Activated naive CD8-positive, alpha-beta T cell treated with anti-CD3 and anti-CD28 coated beads, Interleukin-2, amount 50 U/mL, for 24 hours (primary cell): ENCODE data around the gene COL18A1.

Experiments
- ATAC-seq: fragments of 150-1000 bp; cut with Tn5 transposase; one replicate; pipeline ENCODE4 v1.10.0; 2021
- DNase-seq: peaks from one replicate; pipeline ENCODE4 v3.0.0; 2021
- H3K27ac Mint-ChIP-seq: one replicate; pipeline ENCODE4 v1.8.0; 2021; ENCODE audit warnings: mild to moderate bottlenecking, mixed read lengths
- H3K27me3 Mint-ChIP-seq: one replicate; pipeline ENCODE4 v1.8.0; 2021; ENCODE audit warnings: mixed read lengths
- H3K36me3 Mint-ChIP-seq: one replicate; pipeline ENCODE4 v1.8.0; 2021; ENCODE audit warnings: low read depth, mixed read lengths
- H3K4me1 Mint-ChIP-seq: one replicate; pipeline ENCODE4 v1.8.0; 2021; ENCODE audit warnings: mixed read lengths
- H3K4me3 Mint-ChIP-seq: one replicate; pipeline ENCODE4 v1.8.0; 2021; ENCODE audit warnings: mild to moderate bottlenecking, moderate library complexity, mixed read lengths
- H3K9me3 Mint-ChIP-seq: one replicate; pipeline ENCODE4 v1.8.0; 2021; ENCODE audit warnings: mixed read lengths

The COL18A1 gene

DNA sequence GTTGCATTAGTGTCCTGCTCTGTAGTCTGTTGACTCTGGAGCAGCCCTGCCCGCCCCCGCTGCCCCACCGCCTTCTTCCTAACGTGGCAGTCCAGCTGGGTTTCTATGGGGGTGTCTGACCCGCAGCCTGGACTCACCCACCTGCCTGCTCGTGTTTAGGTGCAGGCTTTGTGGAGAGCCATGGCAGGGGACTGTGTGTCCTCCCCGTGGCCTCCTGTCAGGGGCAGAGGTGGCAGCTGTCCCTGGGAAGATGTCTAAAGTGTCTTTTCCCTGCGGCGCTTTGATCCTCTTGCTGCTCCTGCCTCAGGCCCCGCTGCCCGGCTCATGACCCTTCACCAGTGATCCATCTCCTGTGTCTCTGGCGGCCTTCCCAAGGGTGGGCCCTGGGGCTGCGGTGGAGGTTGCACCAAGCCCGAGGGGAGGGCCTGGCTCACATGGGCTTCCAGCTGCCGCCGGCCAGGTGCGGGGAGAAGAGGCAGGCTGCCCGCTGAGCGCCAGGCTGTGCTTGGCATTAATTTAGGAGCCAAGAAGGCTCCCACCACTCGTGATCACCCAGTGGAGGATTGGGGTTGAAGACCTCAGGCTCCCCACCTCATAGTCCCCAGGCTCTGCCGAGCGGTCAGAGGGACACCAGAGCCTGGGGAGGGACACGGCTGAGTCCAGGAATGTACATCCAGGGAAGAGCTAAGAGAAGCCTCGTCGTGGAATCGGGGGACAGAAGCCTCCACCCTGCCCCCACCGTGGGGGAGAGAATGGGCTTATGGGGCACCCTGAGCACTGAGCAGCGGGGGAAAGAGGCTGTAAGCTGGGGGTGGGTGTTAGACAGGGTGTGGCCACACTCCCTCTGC lies 44.1 kb downstream of the COL18A1 start:
- no peak overlapping the region for H3K27ac Mint-ChIP-seq
- H3K27me3 Mint-ChIP-seq = peaks cover 12% of the 10 kb centered on the region

DNA sequence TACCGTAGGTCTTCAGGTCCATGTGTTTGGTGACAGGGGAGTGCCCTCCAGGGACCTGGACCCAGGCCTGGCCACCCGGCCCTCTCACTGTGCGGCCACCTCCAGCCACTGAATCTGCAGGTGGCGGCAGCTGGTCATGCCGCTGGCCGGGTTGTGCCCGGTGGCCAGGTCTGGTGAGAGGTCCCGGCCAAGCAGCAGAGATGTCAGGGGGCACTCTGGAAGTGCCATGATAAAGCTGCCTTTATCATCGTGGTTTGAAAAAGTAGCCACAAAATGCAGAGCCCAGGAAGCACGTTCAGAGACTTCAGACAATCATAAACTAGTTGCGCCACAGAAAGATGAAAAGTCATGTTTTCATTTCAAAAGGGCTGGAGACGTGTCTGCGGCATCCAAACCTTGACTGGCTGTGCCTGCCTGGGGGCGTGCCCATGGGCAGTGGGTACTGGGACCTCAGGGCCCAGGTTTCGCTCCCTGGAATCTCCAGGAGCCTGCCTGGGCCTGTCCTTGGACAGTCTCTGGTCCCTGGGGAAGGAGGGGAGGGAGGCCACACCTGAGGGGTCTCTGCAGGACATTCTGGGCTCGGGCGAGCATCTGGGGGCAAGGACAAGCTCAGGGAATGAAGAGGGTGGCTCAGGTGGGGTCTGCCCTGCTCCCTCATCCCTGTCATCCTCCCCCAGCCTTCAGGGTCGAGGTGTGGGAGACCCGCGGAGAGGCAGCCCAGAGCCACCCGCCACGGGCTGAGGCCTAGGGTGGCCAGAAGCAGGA lies 44.9 kb downstream of the COL18A1 start:
- H3K9me3 Mint-ChIP-seq = peaks cover 8% of the 10 kb centered on the region
- ATAC-seq = no peak
- peaks cover 9% of the 10 kb centered on the region for H3K4me1 Mint-ChIP-seq
- peaks cover 11% of the 10 kb centered on the region for H3K27me3 Mint-ChIP-seq
- H3K27ac Mint-ChIP-seq = no peak overlapping the region
- DNase-seq = no peak
- H3K4me3 Mint-ChIP-seq = no peak overlapping the region
- peaks cover 1% of the 10 kb centered on the region for H3K36me3 Mint-ChIP-seq

More for the DNA sequence above, 44.1 kb downstream of the COL18A1 start:
- no peak for DNase-seq
- Mint-ChIP-seq H3K36me3 (peaks cover 1% of the 10 kb centered on the region), H3K4me3 (no peak overlapping the region), H3K4me1 (peaks cover 14% of the 10 kb centered on the region), H3K9me3 (peaks cover 8% of the 10 kb centered on the region)
- ATAC-seq = no peak

DNA sequence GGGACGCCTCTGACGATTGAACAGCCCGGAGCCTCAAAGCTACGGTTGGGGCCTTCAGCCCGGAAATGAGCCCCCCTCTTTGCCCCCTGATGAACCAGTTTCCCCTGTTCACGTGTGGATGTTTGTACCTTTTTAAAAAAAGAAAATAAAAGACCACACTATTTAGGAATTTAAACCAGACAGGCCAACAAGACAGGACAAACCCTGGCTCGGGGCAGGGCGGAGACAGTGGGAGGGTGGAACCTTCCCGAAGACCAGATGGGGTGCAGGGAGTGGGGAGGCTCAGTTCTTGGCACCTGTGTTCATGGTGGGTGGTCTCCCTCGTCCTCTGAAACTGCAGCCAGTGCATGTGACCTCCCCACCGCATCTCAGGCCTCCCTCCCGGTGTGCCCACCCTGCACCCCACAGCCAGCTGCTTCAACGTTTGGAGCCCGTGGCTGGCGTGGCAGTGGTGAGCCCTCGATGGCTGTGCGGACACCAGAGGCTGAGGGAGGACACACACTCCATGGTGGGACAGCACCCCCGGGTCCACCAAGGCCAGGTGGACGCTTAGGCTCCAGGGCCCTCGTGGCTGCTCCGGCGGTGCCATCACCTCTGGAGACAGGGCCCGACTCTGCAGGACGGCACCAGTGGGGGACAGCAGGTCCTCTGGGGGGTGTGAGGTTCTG lies 45.6 kb downstream of the COL18A1 start:
- H3K27me3 Mint-ChIP-seq = peaks cover 9% of the 10 kb centered on the region
- DNase-seq (no peak), ATAC-seq (no peak)
- peaks cover 2% of the 10 kb centered on the region for H3K4me1 Mint-ChIP-seq
- peaks cover 8% of the 10 kb centered on the region for H3K9me3 Mint-ChIP-seq
- no peak overlapping the region for H3K4me3 Mint-ChIP-seq
- no peak overlapping the region for H3K27ac Mint-ChIP-seq
- peaks cover 1% of the 10 kb centered on the region for H3K36me3 Mint-ChIP-seq

DNA sequence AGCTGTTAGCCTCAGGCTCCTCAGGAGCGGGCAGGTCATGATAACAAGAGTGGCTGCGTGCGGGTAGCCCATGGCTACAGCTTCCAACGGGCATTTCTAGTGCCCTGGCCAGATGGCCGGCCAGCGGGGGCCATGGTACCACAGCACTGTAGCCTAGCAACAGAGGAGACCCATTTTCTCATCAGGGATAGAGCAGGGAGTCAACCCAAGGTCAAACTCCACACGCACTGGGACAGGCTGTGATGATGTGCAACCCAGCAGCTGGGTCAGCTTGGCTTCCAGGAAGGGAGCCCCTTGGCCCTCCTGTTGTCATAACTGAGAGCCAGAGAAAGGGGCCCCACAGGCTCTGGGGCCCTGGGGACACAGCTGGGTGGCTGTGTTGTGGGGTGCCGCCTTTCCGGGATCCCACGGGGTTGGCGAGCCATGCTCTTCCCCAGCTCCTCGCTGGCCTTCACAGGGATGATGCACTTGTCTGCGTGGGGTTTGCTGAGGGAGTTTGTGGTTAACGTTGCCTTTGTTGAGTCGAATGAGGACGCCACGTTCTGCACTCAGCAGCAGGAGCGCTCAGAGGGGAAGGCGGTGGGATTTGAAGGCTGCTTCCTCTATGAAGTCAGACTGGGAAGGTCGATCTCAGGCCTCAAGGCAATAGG lies 46.3 kb downstream of the COL18A1 start:
- no peaks in the 10 kb centered on the region for H3K4me1 Mint-ChIP-seq

DNA sequence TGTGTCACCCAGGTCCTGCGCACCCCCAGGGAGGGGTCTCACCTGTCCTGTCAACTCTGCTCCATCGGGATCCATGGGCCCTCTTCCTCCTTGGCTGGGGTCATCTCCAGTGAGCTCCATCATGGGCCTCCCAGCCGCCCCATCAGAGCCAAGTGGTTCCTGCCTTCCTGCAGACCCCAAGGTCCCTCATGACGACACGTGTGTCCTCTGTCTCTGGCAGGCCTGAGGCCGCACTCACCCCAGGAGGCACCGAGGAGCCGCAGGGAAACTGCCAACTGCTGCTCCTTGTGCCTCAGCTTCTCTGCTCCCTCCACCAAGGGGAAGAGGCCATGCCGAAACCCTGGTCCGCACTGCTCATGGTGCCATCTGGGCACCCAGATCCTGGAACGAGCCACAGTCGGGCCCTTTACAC lies 46.8 kb downstream of the COL18A1 start:
- H3K4me1 Mint-ChIP-seq = no peaks in the 10 kb centered on the region
- no peak overlapping the region for H3K27ac Mint-ChIP-seq
- peaks cover 5% of the 10 kb centered on the region for H3K27me3 Mint-ChIP-seq
- DNase-seq = no peak
- no peak for ATAC-seq
- no peak overlapping the region for H3K4me3 Mint-ChIP-seq
- H3K9me3 Mint-ChIP-seq = peaks cover 8% of the 10 kb centered on the region
- no peaks in the 10 kb centered on the region for H3K36me3 Mint-ChIP-seq

More for the DNA sequence above, 46.3 kb downstream of the COL18A1 start:
- Mint-ChIP-seq H3K4me3 (no peak overlapping the region), H3K27ac (no peak overlapping the region), H3K36me3 (peaks cover under 1% of the 10 kb centered on the region), H3K27me3 (peaks cover 5% of the 10 kb centered on the region), H3K9me3 (peaks cover 8% of the 10 kb centered on the region)
- DNase-seq (no peak), ATAC-seq (no peak)

GRCh38 chr21:45452696-45453307 lies 47.8 kb downstream of the COL18A1 start:
- peaks cover 8% of the 10 kb centered on the region for H3K9me3 Mint-ChIP-seq
- H3K36me3 Mint-ChIP-seq = no peaks in the 10 kb centered on the region
- no peaks in the 10 kb centered on the region for H3K4me1 Mint-ChIP-seq
- H3K27me3 Mint-ChIP-seq = peaks cover 5% of the 10 kb centered on the region
- no peak for ATAC-seq
- H3K4me3 Mint-ChIP-seq = no peak overlapping the region
- no peak overlapping the region for H3K27ac Mint-ChIP-seq
- DNase-seq = no peak

DNA sequence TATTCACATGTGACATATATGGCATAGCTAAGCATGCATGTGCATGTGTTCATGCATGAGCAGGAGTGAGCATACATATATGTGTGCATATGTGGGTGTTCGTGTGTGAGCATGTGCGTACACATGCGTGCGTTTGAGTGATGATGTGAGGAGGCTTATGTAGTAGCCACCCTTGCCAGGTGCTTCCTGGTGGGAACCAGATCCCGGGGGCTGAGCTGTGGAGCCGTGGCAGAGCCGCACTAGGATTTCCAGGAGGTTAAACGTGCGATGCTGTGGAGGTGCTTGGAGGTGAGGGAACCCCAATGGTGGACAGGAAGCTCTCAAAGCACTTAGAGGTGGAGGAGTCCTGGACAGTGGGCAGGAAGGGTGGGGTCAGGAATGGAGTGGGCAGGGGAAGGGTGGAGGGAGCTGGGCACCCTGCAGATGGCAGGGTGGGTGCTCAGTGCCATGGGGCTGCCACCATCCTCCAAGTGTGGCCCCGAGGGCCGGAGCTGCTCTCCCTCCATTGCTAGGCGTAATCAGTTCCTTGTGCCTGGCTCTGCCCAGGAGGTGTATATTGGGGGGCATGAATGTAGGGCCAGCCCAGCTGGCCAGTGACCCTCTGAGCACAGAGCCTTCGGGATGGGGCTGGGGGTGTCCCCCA lies 48.5 kb downstream of the COL18A1 start:
- ATAC-seq (no peak), DNase-seq (no peak)
- Mint-ChIP-seq H3K4me3 (no peak overlapping the region), H3K27ac (no peak overlapping the region), H3K4me1 (no peaks in the 10 kb centered on the region), H3K36me3 (no peaks in the 10 kb centered on the region), H3K9me3 (peaks cover 8% of the 10 kb centered on the region), H3K27me3 (peaks cover 4% of the 10 kb centered on the region)

- no peaks in the 10 kb centered on the region for H3K27me3 Mint-ChIP-seq
- H3K4me3 Mint-ChIP-seq = no peak overlapping the region
- no peaks in the 10 kb centered on the region for H3K4me1 Mint-ChIP-seq
- peaks cover 8% of the 10 kb centered on the region for H3K9me3 Mint-ChIP-seq
- DNase-seq = no peak
- no peak for ATAC-seq
- no peaks in the 10 kb centered on the region for H3K36me3 Mint-ChIP-seq
- H3K27ac Mint-ChIP-seq = no peak overlapping the region
These were observed 49.3 kb downstream of the COL18A1 start for GRCh38 chr21:45454060-45454925.

DNA sequence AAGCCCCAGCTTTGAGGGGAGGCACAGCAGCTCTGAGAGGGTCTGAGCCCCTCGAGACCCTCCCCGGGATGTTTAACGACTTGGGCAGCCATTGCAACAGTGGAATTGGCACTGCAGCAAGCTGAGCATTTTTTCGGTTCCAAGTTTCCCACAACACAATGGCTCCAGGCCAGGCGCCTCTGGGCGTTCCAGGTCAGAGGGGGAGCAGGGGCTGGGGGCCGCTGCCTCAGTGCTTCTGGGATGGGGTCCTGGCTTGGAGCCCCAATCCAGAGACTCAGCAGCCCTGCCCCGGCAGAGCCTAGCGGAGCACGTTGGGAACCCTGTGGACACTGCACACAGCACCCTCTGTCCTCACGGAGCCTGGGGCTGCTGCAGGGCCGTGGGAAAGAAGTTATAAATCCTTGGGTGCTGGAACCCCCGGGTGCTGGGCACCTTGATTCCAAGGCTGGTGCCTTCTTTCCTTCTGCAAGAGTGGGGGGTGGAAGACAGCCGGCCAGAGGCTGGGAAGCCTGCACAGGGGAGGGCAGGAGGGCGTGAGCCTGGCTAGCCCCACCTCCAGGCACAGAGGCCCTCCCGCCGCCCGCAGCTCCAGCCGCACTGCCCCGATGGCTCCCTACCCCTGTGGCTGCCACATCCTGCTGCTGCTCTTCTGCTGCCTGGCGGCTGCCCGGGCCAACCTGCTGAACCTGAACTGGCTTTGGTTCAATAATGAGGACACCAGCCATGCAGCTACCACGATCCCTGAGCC lies 50.1 kb downstream of the COL18A1 start:
- peaks cover 8% of the 10 kb centered on the region for H3K9me3 Mint-ChIP-seq
- DNase-seq = no peak
- H3K36me3 Mint-ChIP-seq = no peaks in the 10 kb centered on the region
- no peaks in the 10 kb centered on the region for H3K27me3 Mint-ChIP-seq
- H3K4me1 Mint-ChIP-seq = no peaks in the 10 kb centered on the region
- no peak for ATAC-seq
- H3K4me3 Mint-ChIP-seq = no peak overlapping the region
- H3K27ac Mint-ChIP-seq = no peak overlapping the region

DNA sequence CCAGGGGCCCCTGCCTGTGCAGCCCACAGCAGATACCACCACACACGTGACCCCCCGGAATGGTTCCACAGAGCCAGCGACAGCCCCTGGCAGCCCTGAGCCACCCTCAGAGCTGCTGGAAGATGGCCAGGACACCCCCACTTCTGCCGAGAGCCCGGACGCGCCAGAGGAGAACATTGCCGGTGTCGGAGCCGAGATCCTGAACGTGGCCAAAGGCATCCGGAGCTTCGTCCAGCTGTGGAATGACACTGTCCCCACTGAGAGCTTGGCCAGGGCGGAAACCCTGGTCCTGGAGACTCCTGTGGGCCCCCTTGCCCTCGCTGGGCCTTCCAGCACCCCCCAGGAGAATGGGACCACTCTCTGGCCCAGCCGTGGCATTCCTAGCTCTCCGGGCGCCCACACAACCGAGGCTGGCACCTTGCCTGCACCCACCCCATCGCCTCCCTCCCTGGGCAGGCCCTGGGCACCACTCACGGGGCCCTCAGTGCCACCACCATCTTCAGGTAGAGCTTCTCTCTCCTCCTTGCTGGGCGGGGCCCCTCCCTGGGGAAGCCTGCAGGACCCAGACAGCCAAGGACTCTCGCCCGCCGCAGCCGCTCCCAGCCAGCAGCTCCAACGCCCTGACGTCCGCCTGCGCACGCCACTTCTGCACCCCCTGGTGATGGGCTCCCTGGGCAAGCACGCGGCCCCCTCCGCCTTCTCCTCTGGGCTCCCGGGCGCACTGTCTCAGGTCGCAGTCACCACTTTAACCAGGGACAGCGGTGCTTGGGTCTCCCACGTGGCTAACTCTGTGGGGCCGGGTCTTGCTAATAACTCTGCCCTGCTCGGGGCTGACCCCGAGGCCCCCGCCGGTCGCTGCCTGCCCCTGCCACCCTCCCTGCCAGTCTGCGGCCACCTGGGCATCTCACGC lies 51.0 kb downstream of the COL18A1 start:
- Mint-ChIP-seq H3K4me1 (no peaks in the 10 kb centered on the region), H3K36me3 (no peaks in the 10 kb centered on the region), H3K9me3 (peaks cover 8% of the 10 kb centered on the region), H3K4me3 (no peak overlapping the region), H3K27ac (no peak overlapping the region), H3K27me3 (no peaks in the 10 kb centered on the region)
- ATAC-seq (no peak), DNase-seq (no peak)

DNA sequence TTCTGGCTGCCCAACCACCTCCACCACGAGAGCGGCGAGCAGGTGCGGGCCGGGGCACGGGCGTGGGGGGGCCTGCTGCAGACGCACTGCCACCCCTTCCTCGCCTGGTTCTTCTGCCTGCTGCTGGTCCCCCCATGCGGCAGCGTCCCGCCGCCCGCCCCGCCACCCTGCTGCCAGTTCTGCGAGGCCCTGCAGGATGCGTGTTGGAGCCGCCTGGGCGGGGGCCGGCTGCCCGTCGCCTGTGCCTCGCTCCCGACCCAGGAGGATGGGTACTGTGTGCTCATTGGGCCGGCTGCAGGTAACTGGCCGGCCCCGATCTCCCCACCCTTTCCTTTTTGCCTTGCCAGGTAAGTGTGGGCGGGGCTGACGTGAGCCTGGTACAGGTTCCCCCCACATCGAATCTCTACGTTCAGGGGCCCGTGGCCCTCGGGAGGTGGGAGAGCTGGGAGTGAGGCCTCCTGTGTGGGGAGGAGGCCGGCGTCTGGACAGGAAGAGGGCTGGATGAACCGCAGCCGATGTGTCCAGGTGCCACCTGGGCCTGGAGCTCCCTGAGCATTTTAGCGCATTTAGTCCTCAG lies 51.7 kb downstream of the COL18A1 start:
- Mint-ChIP-seq H3K4me3 (no peak overlapping the region), H3K9me3 (peaks cover 8% of the 10 kb centered on the region), H3K36me3 (no peaks in the 10 kb centered on the region), H3K27me3 (peaks cover 2% of the 10 kb centered on the region), H3K27ac (no peak overlapping the region), H3K4me1 (no peaks in the 10 kb centered on the region)
- DNase-seq (no peak), ATAC-seq (no peak)
